Kidney epithelial cell (primary cell): ENCODE measurements around the gene PRR4. TPM values are rescaled to one million over a fixed set of nuclear protein-coding genes. Genes with fewer than 3 reads are reported as not detected.

Source experiments
- DNase-seq: peaks from one replicate; pipeline ENCODE4 v3.0.0-alpha.2; 2010; ENCODE audit warnings: low read depth
- H3K27me3 ChIP-seq: 2 replicates; pipeline ENCODE4 v1.6.0; 2011; ENCODE audit warnings: low read length; ENCODE audit not compliant: control insufficient read depth, insufficient read depth
- H3K36me3 ChIP-seq: 2 replicates; pipeline ENCODE4 v1.5.1; 2011; ENCODE audit warnings: low read length; ENCODE audit not compliant: control insufficient read depth, insufficient read depth
- H3K4me3 ChIP-seq: 2 replicates; pipeline ENCODE4 v1.5.1; 2011; ENCODE audit warnings: low read depth, mild to moderate bottlenecking, control low read depth, low read length
- CTCF ChIP-seq: IDR thresholded peaks from 2 replicates; pipeline ENCODE4 v1.5.1; 2011; ENCODE audit warnings: mild to moderate bottlenecking, moderate library complexity, low read length, control low read depth, inconsistent platforms; ENCODE audit not compliant: insufficient read depth, poor library complexity, severe bottlenecking
- total RNA-seq: library from RNA; depleted of rRNA; stranded (reverse); fragments of >200 nt; gene quantifications from 2 replicates; pipeline ENCODE4 v1.2.3, GENCODE V29; 2015

Gene PRR4
- total RNA-seq, 1 donor from 2014 or later: 0.38 TPM

DNA sequence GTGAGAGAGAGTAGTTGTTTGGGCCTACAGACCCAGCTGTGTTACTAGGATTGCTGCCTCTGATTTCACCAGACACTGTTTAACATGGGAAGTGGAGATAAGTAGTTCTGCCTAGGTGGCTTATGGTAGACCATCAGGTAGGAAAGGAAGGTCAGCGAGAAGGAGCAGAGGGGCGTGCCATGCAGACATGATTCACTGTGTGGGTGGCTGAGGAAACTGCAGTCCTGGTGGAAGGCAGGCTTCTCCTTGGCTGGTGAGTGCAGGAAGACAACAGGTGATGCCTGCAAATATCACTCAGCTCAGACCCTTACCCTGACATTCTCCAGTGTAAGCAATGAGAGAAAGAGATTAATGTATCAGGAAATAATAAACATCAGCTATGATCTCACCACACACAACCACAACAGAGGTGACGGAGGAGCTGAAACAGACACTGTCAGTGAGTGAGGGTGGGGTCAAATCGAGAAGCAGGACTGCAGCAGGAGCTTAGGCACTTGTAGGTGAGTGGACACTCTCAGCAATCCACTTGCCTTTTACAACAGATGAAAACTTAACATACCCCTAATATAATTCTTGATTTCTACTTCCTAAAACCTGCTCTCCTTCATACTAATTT, 2.1 kb upstream of the PRR4 start:
- Histone ChIP-seq H3K36me3 (no peaks in the 10 kb centered on the region), H3K4me3 (no peak overlapping the region), H3K27me3 (no peaks in the 10 kb centered on the region)
- no peak for TF ChIP-seq CTCF
- no peak for DNase-seq

GRCh38 chr12:10847744-10848143, 1.5 kb downstream of the PRR4 start:
- DNase-seq: peak; percentile 9
- no peak for TF ChIP-seq CTCF
- Histone ChIP-seq H3K4me3 (no peak overlapping the region), H3K27me3 (no peaks in the 10 kb centered on the region), H3K36me3 (no peaks in the 10 kb centered on the region)

GRCh38 chr12:10842862-10843261, 6.4 kb downstream of the PRR4 start:
- H3K4me3 ChIP-seq: no peak overlapping the region
- H3K36me3 ChIP-seq: no peaks in the 10 kb centered on the region
- no peaks in the 10 kb centered on the region for H3K27me3 ChIP-seq
- no peak for DNase-seq
- no peak for TF ChIP-seq CTCF

DNA sequence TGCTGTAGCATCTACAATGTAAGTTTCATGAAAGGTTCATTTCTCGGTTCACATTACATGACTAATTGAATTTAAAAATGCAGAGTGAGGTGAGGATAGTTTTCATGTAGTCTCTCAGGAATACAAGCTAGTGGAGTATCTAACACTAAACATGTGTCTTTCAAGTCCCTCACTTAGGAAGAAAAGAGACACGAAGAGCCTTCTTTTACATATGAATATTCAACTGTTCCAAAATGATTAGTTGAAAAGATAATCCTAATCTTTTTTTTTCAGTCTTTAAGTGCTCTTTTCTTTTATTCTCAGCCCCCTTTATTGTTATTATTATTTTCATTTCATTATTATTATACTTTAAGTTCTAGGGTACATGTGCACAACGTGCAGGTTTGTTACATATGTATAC, 10.8 kb downstream of the PRR4 start:
- Histone ChIP-seq H3K27me3 (no peaks in the 10 kb centered on the region), H3K36me3 (no peaks in the 10 kb centered on the region), H3K4me3 (no peak overlapping the region)
- TF ChIP-seq CTCF: no peak
- no peak for DNase-seq

DNA sequence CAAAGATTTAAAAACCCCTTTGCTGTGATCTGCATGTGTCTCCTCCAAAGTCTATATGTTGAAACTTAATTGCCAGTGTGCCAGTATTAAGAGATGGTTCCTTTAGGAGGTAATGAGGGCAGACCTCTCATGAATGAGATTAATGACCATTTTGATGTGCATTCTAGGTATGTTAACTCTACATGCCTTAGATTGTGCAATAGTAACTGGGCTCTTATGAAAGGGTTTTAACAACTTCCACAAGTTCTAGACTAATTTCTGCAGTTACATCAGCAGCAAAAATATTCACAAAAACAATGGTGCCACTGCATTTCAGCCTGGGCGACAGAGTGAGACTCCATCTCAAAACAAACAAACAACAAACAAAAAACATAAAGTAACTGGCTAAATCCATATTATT, 19.3 kb downstream of the PRR4 start:
- DNase-seq: no peak
- Histone ChIP-seq H3K36me3 (no peaks in the 10 kb centered on the region), H3K27me3 (no peaks in the 10 kb centered on the region), H3K4me3 (no peak overlapping the region)
- no peak for TF ChIP-seq CTCF

- Histone ChIP-seq H3K4me3 (no peak within 1 kb of the TSS), H3K36me3 (no peaks in the 10 kb centered on the region), H3K27me3 (no peaks in the 10 kb centered on the region)
- no peak for DNase-seq
- no peak for TF ChIP-seq CTCF
Measured at GRCh38 chr12:10826258-10826657, 23.0 kb downstream of the PRR4 start, which contains the start of gene TAS2R10. Gene TAS2R10, minus strand, starts transcription at chr12:10826358. Its CDS starts 89 bp downstream, at chr12:10826269.
